Gastrocnemius medialis (tissue), 4 donors: ENCODE data around the gene RNPS1.

Source experiments
- POLR2A ChIP-seq, 2 donors: fragments of 450-650 bp; IDR thresholded peaks; one replicate each; pipeline ENCODE4 v1.6.1; 2017; ENCODE audit warnings: antibody characterized with exemption in 2 of 2, mild to moderate bottlenecking in 2 of 2, moderate library complexity in 2 of 2
- TF ChIP-seq, protein P1 (sequence below), 5 experiments: fragments of 450-650 bp in 3 of 5; fragments of 200-600 bp in 2 of 5; sonication (generic) in 2 of 5; IDR thresholded peaks in 4 of 5; conservative IDR thresholded peaks in 1 of 5; 1 replicate in 4 of 5; 2 replicates in 1 of 5; pipeline ENCODE4 v1.5.1; 2016 to 2019; ENCODE audit warnings: antibody characterized with exemption in 5 of 5, mild to moderate bottlenecking in 3 of 5, moderate library complexity in 3 of 5

DNA sequence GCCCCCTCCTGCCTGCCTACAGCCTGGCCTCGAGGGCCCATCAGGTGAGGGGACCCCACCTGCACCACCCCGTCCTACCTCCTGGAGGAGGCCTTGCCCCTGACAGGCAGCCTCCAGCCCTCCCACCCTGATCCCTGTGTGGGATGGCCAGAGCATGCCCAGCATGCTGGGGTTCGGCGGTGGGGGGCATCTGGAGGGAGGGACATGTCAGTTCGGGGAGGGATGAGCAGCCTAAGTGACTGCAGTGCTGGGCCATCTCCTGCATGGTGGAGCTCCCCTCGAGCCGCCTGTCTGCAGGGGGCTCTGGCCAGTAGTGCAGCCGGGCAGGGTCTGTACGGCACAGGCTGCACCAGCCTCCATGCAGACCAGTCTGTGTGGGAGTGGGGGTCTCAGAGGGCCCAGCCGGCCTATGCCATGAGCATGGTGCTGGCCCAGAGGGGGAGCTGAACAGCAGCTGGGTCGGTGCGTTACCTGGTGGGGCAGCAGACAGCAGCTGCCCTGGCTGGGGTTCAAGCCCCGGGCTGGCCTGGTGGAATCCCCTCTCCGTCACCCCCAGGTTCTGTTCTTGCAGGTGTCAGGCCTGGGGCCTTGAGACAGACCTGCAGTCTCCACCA lies 4.0 kb upstream of the RNPS1 start:
- TF ChIP-seq, protein P1, sequence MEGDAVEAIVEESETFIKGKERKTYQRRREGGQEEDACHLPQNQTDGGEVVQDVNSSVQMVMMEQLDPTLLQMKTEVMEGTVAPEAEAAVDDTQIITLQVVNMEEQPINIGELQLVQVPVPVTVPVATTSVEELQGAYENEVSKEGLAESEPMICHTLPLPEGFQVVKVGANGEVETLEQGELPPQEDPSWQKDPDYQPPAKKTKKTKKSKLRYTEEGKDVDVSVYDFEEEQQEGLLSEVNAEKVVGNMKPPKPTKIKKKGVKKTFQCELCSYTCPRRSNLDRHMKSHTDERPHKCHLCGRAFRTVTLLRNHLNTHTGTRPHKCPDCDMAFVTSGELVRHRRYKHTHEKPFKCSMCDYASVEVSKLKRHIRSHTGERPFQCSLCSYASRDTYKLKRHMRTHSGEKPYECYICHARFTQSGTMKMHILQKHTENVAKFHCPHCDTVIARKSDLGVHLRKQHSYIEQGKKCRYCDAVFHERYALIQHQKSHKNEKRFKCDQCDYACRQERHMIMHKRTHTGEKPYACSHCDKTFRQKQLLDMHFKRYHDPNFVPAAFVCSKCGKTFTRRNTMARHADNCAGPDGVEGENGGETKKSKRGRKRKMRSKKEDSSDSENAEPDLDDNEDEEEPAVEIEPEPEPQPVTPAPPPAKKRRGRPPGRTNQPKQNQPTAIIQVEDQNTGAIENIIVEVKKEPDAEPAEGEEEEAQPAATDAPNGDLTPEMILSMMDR (IDR thresholded peaks at IDR 0.05 in 4 of 5, conservative IDR thresholded peaks at IDR 0.05 in 1 of 5), result no peak
- no peak for TF ChIP-seq POLR2A (IDR thresholded peaks at IDR 0.05)
